Mesenchymal stem cell (in vitro differentiated cells and primary cell): ENCODE measurements around the gene RAB11B.
A peak's percentile ranks its signal among the peaks of the same experiment; 100 is the strongest.
"Not testable (repeated sequence)": the region's sequence is repeated elsewhere in the genome, so short reads cannot be mapped to it uniquely, and the experiment has no call there.

Experiments
- DNase-seq: peaks from one replicate; pipeline ENCODE4 v3.0.0-alpha.2; 2013
- H2AFZ ChIP-seq: one replicate; pipeline ENCODE4 v1.6.1; 2013; ENCODE audit warnings: low read depth, mild to moderate bottlenecking, control low read depth, inconsistent platforms, low read length, moderate library complexity
- H2AK5ac ChIP-seq: 2 replicates; pipeline ENCODE4 v1.6.1; 2013; ENCODE audit warnings: low read length, moderate library complexity, mild to moderate bottlenecking, inconsistent platforms; ENCODE audit not compliant: severe bottlenecking
- H2BK120ac ChIP-seq: one replicate; pipeline ENCODE4 v1.6.1; 2013; ENCODE audit warnings: low read depth, mild to moderate bottlenecking, inconsistent platforms, low read length, moderate library complexity
- H2BK12ac ChIP-seq, 2 experiments: one replicate each; pipeline ENCODE4 v1.6.1; 2013; ENCODE audit warnings: inconsistent platforms in 2 of 2, low read length in 2 of 2, mild to moderate bottlenecking in 2 of 2, moderate library complexity in 2 of 2, control low read depth in 1 of 2
- H2BK15ac ChIP-seq: one replicate; pipeline ENCODE4 v1.6.1; 2013; ENCODE audit warnings: mild to moderate bottlenecking, low read depth, inconsistent platforms; ENCODE audit not compliant: poor library complexity, severe bottlenecking
- H2BK5ac ChIP-seq: 2 replicates; pipeline ENCODE4 v1.6.1; 2013; ENCODE audit warnings: low read depth, mild to moderate bottlenecking, low read length, control low read depth, inconsistent platforms; ENCODE audit not compliant: poor library complexity, severe bottlenecking
- H3K14ac ChIP-seq, 2 experiments: one replicate each; pipeline ENCODE4 v1.6.1; 2013; ENCODE audit warnings: inconsistent platforms in 2 of 2, low read length in 2 of 2, control low read depth in 1 of 2, mild to moderate bottlenecking in 1 of 2, moderate library complexity in 1 of 2
- H3K18ac ChIP-seq, 2 experiments: one replicate each; pipeline ENCODE4 v1.6.1; 2013; ENCODE audit warnings: inconsistent platforms in 2 of 2, low read length in 2 of 2, control low read depth in 1 of 2, low read depth in 1 of 2, mild to moderate bottlenecking in 1 of 2
- H3K23ac ChIP-seq, 2 experiments: one replicate each; pipeline ENCODE4 v1.6.1; 2013; ENCODE audit warnings: inconsistent platforms in 2 of 2, low read length in 2 of 2, mild to moderate bottlenecking in 2 of 2, moderate library complexity in 2 of 2, control low read depth in 1 of 2
- H3K27ac ChIP-seq: 2 replicates; pipeline ENCODE4 v1.5.1; 2013; ENCODE audit warnings: mild to moderate bottlenecking, moderate library complexity, low read length, control low read depth, inconsistent platforms; ENCODE audit not compliant: poor library complexity, severe bottlenecking
- H3K27me3 ChIP-seq, 2 experiments: 2 replicates each; pipeline versions ENCODE4 v1.6.1 to v1.7.0; 2013; ENCODE audit warnings: low read length in 2 of 2, mild to moderate bottlenecking in 2 of 2, moderate library complexity in 2 of 2, control low read depth in 1 of 2, inconsistent platforms in 1 of 2; ENCODE audit not compliant: control insufficient read depth in 1 of 2, insufficient read depth in 1 of 2
- H3K36me3 ChIP-seq, 2 experiments: 2 replicates each; pipeline versions ENCODE4 v1.6.1 to v1.7.0; 2013; ENCODE audit warnings: low read length in 2 of 2, control low read depth in 1 of 2, inconsistent platforms in 1 of 2, low read depth in 1 of 2, mild to moderate bottlenecking in 1 of 2; ENCODE audit not compliant: insufficient read depth in 2 of 2, control insufficient read depth in 1 of 2
- H3K4ac ChIP-seq, 2 experiments: one replicate each; pipeline ENCODE4 v1.6.1; 2013; ENCODE audit warnings: inconsistent platforms in 2 of 2, low read length in 2 of 2, mild to moderate bottlenecking in 2 of 2, moderate library complexity in 2 of 2, control low read depth in 1 of 2, low read depth in 1 of 2
- H3K4me1 ChIP-seq: 2 replicates; pipeline ENCODE4 v1.6.1; 2013; ENCODE audit warnings: low read depth, low read length, control low read depth; ENCODE audit not compliant: control insufficient read depth, insufficient read depth
- H3K4me2 ChIP-seq: 2 replicates; pipeline ENCODE4 v1.6.1; 2013; ENCODE audit warnings: low read length, mild to moderate bottlenecking, inconsistent platforms; ENCODE audit not compliant: poor library complexity, severe bottlenecking
- H3K4me3 ChIP-seq, 2 experiments: 2 replicates each; pipeline versions ENCODE4 v1.5.1 to v1.7.0; 2013; ENCODE audit warnings: low read length in 2 of 2, mild to moderate bottlenecking in 2 of 2, control low read depth in 1 of 2, low read depth in 1 of 2; ENCODE audit not compliant: insufficient read depth in 1 of 2
- H3K79me1 ChIP-seq: replicated peaks from 2 replicates; pipeline ENCODE4 v1.6.1; 2013; ENCODE audit warnings: mild to moderate bottlenecking, control low read depth, low read length, inconsistent platforms; ENCODE audit not compliant: poor library complexity, severe bottlenecking
- H3K9ac ChIP-seq: 2 replicates; pipeline ENCODE4 v1.7.0; 2013; ENCODE audit warnings: mild to moderate bottlenecking, low read length, moderate library complexity
- H3K9me3 ChIP-seq: 2 replicates; pipeline ENCODE4 v1.7.0; 2013; ENCODE audit warnings: mild to moderate bottlenecking, low read length; ENCODE audit not compliant: control insufficient read depth
- H4K8ac ChIP-seq: one replicate; pipeline ENCODE4 v1.6.1; 2013; ENCODE audit warnings: inconsistent platforms, mild to moderate bottlenecking, low read length, moderate library complexity
- H4K91ac ChIP-seq: one replicate; pipeline ENCODE4 v1.6.1; 2013; ENCODE audit warnings: mild to moderate bottlenecking, low read length, inconsistent platforms
- WGBS: methylation state at CpG from one replicate; pipeline ENCODE4 v1.1.7; 2013; ENCODE audit warnings: mixed read lengths; 5-methylcytosine and 5-hydroxymethylcytosine counted together

The RAB11B gene

GRCh38 chr19:8425331-8425730 is 35.2 kb downstream of the RAB11B start:
- not testable (repeated sequence) for H3K4me2 ChIP-seq

GRCh38 chr19:8426283-8426682 is 36.1 kb downstream of the RAB11B start:
- Histone ChIP-seq H3K27ac (no peak overlapping the region), H3K27me3 (no peaks in the 10 kb centered on the region), H3K14ac (peak overlapping the region in 1 of 2 experiments; percentile 38), H4K8ac (no peak overlapping the region), H3K4ac (peak overlapping the region in 1 of 2 experiments; percentile 70), H2BK15ac (no peak overlapping the region), H2BK120ac (no peak overlapping the region), H3K4me3 (no peak overlapping the region), H3K9ac (no peak overlapping the region), H3K18ac (peak overlapping the region in 1 of 2 experiments; percentile 21), H2BK5ac (no peak overlapping the region), H3K9me3 (no peaks in the 10 kb centered on the region), H3K4me2 (no peak overlapping the region), H2AFZ (no peak overlapping the region), H3K36me3 (peaks cover 18 to 31% of the 10 kb centered on the region in 2 experiments), H2BK12ac (peak overlapping the region in 1 of 2 experiments; percentile 31), H3K4me1 (peaks cover 15% of the 10 kb centered on the region), H2AK5ac (no peak overlapping the region), H4K91ac (no peak overlapping the region), H3K23ac (no peak overlapping the region), H3K79me1 (peaks cover 4% of the 10 kb centered on the region)
- no peak for DNase-seq
- 92% methylated on average over 7 of the region's 7 CpGs for WGBS

More at GRCh38 chr19:8425331-8425730, 35.2 kb downstream of the RAB11B start:
- H3K27me3 ChIP-seq, H3K4me3 ChIP-seq, H2AFZ ChIP-seq, H3K4ac ChIP-seq, H4K8ac ChIP-seq, H3K18ac ChIP-seq, H2BK12ac ChIP-seq, H3K27ac ChIP-seq, H2BK5ac ChIP-seq, DNase-seq, H2AK5ac ChIP-seq, H2BK15ac ChIP-seq, H3K9ac ChIP-seq, H3K23ac ChIP-seq, H3K79me1 ChIP-seq, H2BK120ac ChIP-seq, H3K14ac ChIP-seq, H4K91ac ChIP-seq, H3K9me3 ChIP-seq: not testable (repeated sequence)
- peaks cover 13 to 23% of the 10 kb centered on the region in 2 experiments for H3K36me3 ChIP-seq
- peaks cover 15% of the 10 kb centered on the region for H3K4me1 ChIP-seq
- WGBS, result 75% methylated on average over 4 of the region's 6 CpGs

- H2BK120ac ChIP-seq, result no peak overlapping the region
- no peak overlapping the region for H3K18ac ChIP-seq
- no peak overlapping the region for H3K27ac ChIP-seq
- peak overlapping the region; percentile 87 for H4K8ac ChIP-seq
- WGBS, result 90% methylated on average over 6 of the region's 6 CpGs
- no peak overlapping the region for H2BK12ac ChIP-seq
- H3K27me3 ChIP-seq, result no peaks in the 10 kb centered on the region
- peaks cover 4% of the 10 kb centered on the region for H3K79me1 ChIP-seq
- no peak overlapping the region for H2BK5ac ChIP-seq
- no peak overlapping the region for H3K14ac ChIP-seq
- no peak overlapping the region for H2AK5ac ChIP-seq
- H2BK15ac ChIP-seq, result no peak overlapping the region
- H3K9me3 ChIP-seq, result no peaks in the 10 kb centered on the region
- no peak overlapping the region for H3K23ac ChIP-seq
- peaks cover 10 to 25% of the 10 kb centered on the region in 2 experiments for H3K36me3 ChIP-seq
- H3K4me1 ChIP-seq, result peaks cover 5% of the 10 kb centered on the region
- H3K4me2 ChIP-seq, result no peak overlapping the region
- no peak overlapping the region for H2AFZ ChIP-seq
- no peak overlapping the region for H3K4me3 ChIP-seq
- no peak for DNase-seq
- H4K91ac ChIP-seq, result no peak overlapping the region
- H3K4ac ChIP-seq, result no peak overlapping the region
- H3K9ac ChIP-seq, result no peak overlapping the region
These were observed 38.9 kb downstream of the RAB11B start for GRCh38 chr19:8429044-8429443.

GRCh38 chr19:8429826-8430225 is 39.7 kb downstream of the RAB11B start:
- H3K9me3 ChIP-seq, result no peaks in the 10 kb centered on the region
- H2AK5ac ChIP-seq, result no peak overlapping the region
- H3K4me2 ChIP-seq, result no peak overlapping the region
- H2BK15ac ChIP-seq, result no peak overlapping the region
- H3K79me1 ChIP-seq, result peaks cover 4% of the 10 kb centered on the region
- H3K18ac ChIP-seq, result no peak overlapping the region
- H3K27me3 ChIP-seq, result no peaks in the 10 kb centered on the region
- H3K14ac ChIP-seq, result no peak overlapping the region
- no peak overlapping the region for H4K91ac ChIP-seq
- no peak overlapping the region for H2BK120ac ChIP-seq
- H3K4me1 ChIP-seq, result peaks cover 2% of the 10 kb centered on the region
- no peak for DNase-seq
- 97% methylated on average over 6 of the region's 6 CpGs for WGBS
- no peak overlapping the region for H2BK12ac ChIP-seq
- peaks cover 10 to 25% of the 10 kb centered on the region in 2 experiments for H3K36me3 ChIP-seq
- H3K27ac ChIP-seq, result no peak overlapping the region
- no peak overlapping the region for H4K8ac ChIP-seq
- H2AFZ ChIP-seq, result no peak overlapping the region
- no peak overlapping the region for H3K9ac ChIP-seq
- no peak overlapping the region for H3K4ac ChIP-seq
- H2BK5ac ChIP-seq, result no peak overlapping the region
- no peak overlapping the region for H3K23ac ChIP-seq
- no peak overlapping the region for H3K4me3 ChIP-seq
